NOMO-1 (cell line): ENCODE results near the gene TRIM29.
"Not testable (repeated sequence)": the region's sequence is repeated elsewhere in the genome, so short reads cannot be mapped to it uniquely, and the experiment has no call there.

Experiments
- DNase-seq, 2 experiments: peaks; one replicate each; lab custom pipeline; 2025; ENCODE audit not compliant: unreplicated experiment in 2 of 2; lab: John Stamatoyannopoulos, UW

TRIM29 gene

DNA sequence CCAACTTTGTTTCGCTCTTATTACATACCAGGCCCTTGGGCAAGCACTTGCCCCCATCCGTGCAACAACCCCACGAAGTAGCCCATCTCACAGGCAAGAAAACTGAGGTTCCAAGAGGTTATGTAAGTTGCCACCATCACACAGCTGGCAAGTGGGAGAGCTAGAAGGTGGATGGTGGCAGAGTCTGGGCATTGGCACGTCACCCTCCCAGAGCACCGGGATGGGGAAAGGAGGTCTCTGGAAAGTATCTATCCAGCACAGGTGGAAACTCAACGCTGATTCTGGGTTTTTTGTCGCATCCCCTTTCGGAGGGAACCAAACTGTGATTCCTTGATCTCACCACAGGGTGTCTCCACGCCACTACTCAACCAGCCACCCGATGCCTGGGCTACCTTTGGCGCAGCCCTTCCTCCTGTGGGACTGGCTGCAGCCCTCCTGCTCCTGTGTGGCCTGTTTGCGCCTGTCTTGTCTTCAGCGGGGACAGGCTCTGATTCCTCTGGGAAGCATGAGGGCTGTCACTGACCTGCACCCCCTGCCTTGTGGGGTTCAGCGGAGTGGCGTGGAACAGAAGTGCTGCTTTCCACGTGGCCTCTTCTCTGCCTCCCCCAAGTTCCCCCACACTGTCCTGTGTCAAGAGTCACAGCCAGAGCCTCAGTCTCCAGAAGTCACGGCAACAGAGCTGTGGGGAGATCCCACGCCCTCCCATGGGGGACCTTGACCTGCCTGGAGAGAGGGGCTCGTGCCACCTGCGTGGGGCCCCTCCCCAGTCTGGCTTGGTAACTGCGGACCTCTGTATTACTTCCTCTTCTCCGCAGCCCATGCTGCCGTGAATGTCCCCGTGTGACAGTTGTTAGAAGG lies 34.4 kb upstream of the TRIM29 start:
- peak; percentile 63 for DNase-seq

- no peak for DNase-seq
Observed at GRCh38 chr11:120170741-120171261, 32.9 kb upstream of the TRIM29 start.

- DNase-seq, result no peak
Observed at GRCh38 chr11:120169981-120170698, 32.2 kb upstream of the TRIM29 start.

- DNase-seq, result peak; percentile 50 to 52
Observed at GRCh38 chr11:120168960-120169681, 31.2 kb upstream of the TRIM29 start.

DNA sequence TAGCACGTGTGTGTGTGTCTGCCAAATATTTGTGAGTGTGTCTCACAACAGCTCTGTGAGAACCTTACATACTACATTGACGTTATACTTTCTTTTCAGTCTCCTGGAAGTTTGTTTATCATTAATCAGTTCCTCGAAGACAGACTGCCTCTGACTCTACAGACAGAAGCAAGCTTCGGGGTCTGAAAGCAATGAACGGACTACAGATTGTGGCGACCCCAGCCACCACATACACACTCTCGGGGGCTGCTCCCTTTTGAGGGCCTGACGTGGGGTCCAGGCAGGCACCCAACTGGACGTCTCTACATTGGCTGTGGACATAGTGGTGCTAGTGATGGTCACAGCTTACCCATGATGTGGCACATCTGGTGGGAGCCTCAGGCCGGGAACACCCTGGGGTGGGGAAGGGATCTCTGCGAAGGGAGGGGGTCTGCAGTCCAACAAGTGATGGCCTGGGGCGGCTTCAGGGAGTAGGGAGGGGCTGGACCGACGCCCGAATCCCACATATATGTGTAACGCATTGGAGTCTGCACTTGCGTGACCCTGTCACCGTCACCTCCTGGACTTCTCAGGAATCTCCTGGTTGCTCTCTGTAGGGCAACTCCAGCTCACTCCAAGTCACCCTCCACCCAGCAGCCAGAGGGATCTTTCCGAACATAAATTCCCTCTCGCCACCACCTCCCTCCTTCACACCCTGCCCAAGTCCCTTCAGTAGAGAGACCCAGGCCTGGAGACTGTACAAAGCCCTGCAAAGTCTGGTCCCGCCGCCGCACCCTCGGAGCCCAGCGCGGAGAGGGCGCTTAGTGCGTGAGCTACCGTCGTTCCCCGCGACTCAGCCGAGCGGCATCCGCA lies 30.4 kb upstream of the TRIM29 start:
- no peak for DNase-seq

DNA sequence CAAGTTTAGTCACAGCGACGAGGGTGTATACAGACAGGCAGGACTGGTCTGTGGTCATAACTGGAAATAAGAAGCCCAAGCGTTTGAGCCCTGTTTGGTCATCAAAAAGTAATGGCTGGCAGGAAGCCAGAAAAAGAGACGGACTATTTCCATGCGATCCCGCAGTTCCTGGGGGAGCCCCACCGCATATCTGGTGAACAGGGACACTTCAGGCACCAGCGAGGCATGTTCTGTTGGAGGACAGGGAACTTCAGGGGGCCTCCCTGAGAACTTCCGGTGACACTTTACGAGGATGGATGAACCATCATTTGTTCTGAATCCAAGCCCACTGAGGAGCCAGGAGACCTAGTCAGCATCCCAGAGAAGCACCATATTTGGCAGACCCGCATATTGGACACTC lies 29.7 kb upstream of the TRIM29 start:
- DNase-seq, result no peak

DNA sequence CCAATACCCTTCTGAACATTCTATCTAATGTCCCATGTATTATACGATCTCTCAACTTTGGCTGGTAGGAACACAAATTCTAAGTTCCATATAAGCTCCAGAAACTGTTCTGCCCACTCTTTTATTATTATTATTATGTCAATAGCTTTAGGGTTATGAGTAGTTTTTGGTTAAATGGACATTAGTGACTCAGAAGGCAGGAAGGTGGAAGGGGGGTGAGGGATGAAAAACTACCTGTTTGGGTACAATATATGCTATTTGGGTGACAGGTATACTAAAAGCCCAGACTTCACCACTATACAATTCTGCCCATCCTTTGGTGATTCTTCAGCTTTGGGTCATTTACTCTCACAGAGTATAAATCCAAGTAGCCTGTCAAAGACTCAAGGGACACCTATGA lies 22.5 kb upstream of the TRIM29 start:
- no peak for DNase-seq

DNA sequence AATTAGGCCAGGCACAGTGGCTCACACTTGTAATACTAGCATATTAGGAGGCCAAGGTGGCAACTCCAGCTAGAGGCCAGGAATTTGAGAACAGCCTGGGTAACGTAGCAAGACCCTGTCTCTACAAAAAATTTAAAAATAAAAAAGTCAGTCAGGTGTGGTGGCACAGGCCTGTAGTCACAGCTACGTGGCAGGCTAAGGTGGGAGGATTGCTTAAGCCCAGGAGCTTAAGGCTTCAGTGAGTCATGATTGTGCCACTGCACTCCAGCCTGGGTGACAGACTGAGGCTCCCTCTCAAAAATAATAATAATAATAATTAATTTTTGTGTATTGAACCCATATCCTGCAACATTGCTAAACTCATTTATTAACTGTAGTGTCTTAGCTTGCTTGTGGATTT lies 15.3 kb upstream of the TRIM29 start:
- DNase-seq, result no peak

GRCh38 chr11:120151536-120151935 lies 13.6 kb upstream of the TRIM29 start:
- no peak for DNase-seq

- DNase-seq, result no peak
Observed at GRCh38 chr11:120149246-120149645, 11.3 kb upstream of the TRIM29 start.

- no peak for DNase-seq
Observed at GRCh38 chr11:120147950-120148270, 10.0 kb upstream of the TRIM29 start.

- DNase-seq, result no peak
Observed at GRCh38 chr11:120147094-120147949, 9.4 kb upstream of the TRIM29 start.

DNA sequence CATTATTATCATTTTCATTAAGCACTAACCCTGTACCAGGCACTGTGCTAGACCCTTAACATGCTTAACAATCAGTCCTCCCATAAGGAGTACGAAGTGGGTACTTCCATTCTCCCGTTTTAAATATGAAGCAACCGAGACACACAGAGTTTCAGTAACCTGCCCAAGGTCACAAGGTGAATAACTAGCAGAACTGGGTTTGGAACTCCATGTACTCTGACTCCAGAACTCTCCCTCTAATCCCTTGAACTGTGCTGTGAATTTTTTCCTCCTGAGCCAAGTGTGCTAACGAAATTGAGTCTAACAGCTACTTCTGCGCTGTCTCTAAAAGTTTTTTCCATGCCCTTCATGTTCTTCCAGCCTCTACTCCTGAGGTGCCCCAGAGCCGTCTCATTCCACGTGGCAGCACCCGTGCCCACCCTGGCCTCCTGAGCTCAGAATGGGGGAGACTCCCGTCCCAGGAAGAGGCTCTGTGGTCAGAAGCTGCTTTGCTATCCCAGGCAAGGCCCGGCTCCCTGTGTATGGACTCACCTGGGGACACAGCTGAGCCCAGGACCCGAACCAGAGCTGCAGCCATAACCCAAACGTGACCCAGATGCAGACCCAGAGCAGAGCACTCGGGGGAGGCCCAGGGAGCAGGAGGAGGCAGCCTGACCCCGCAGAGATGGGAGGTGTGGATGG lies 8.6 kb upstream of the TRIM29 start:
- no peak for DNase-seq

DNA sequence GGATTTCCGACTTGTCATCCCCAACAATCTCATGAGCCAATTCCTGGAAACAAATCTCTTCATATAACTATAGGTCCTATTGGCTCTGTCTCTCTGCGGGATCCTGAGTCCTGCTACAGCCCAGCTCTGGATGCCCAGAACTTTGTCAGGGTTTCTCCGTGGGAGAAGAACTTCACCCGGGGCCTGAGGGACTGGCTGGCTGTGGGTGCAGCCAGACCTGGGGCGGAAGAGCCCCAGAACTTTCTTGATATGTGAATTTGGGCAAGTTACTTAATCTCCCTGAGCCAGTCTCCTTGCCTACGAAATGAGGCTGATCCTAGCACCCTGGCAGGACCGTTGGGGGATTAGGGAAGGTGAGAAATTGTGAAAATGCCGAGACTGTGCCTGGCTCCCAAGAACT lies 6.6 kb upstream of the TRIM29 start:
- no peak for DNase-seq

DNA sequence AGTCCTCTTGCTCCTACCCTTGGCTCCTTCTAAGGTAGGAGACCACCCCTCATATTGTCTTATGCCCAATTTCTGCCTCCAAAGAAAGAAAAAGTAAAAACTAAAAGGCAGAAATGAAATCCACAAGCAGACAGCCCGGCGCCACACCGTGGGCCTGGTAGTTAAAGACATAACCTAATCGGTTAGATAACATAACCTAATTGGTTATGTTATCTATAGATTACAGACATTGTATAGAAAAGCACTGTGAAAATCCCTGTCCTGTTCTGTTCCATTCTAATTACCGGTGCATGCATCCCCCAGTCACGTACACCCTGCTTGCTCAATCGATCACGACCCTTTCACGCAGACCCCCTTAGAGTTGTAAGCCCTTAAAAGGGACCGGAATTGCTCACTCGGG lies 5.6 kb upstream of the TRIM29 start:
- not testable (repeated sequence) for DNase-seq

DNA sequence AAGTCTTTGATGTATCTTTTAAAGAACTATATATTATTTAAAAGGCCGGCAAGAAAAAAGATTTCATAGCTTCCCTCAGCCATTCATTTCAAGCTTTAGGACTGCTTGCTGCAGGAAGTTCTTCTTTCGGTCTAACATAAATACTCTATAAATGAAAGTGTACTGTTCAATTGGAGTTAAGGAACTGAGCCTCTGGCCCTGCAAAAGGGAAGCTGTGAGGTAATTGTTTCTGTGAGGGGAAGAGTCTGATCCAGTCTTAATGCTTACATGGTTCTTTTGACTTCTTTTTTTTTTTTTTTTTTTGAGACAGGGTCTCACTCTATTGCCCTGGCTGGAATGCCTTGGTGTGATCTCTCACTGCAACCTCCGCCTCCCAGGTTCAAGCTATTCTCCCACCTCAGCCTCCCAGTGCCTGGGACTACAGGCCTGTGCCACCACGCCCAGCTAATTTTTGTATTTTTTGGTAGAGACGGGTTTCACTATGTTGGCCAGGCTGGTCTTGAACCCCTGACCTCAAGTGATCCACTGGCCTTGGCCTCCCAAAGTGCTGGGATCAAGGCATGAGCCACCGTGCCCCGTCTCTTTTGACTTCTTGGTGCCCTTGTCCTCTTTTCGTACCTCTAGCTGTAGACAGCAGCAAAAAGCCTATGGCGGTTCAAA lies 4.7 kb upstream of the TRIM29 start:
- DNase-seq, result peak; percentile 22 to 44

- DNase-seq, result no peak
Observed at GRCh38 chr11:120141768-120142423, 4.0 kb upstream of the TRIM29 start.
